Activated T-helper 1 cell treated with anti-CD3 and anti-CD28 coated beads, Interleukin-12 subunit alpha, Interleukin-12 subunit beta, Interleukin-2, Interleukin-4 antibody, amounts not matched to agents 30 ng/mL and 10 ng/mL and 1 ng/mL, durations not matched to agents 14 hours and 24 hours and 36 hours (primary cell): ENCODE measurements around the gene FRG2. TPM values are rescaled to one million over a fixed set of nuclear protein-coding genes. Genes with fewer than 3 reads are reported as not detected.
"Not testable (repeated sequence)": the region's sequence is repeated elsewhere in the genome, so short reads cannot be mapped to it uniquely, and the experiment has no call there.

Source experiments
- DNase-seq: peaks from one replicate; pipeline ENCODE4 v3.0.0; 2021; ENCODE audit warnings: low spot score
- H3K27ac Mint-ChIP-seq: one replicate; pipeline ENCODE4 v1.8.0; 2021; ENCODE audit warnings: mild to moderate bottlenecking, mixed read lengths
- H3K27me3 Mint-ChIP-seq: one replicate; pipeline ENCODE4 v1.8.0; 2022; ENCODE audit warnings: mild to moderate bottlenecking, moderate library complexity, mixed read lengths; ENCODE audit not compliant: insufficient read depth
- H3K36me3 Mint-ChIP-seq: one replicate; pipeline ENCODE4 v1.8.0; 2021; ENCODE audit warnings: low read depth, mixed read lengths
- H3K4me1 Mint-ChIP-seq: one replicate; pipeline ENCODE4 v1.8.0; 2021; ENCODE audit warnings: low read depth, mixed read lengths
- H3K4me3 Mint-ChIP-seq: one replicate; pipeline ENCODE4 v1.8.0; 2021; ENCODE audit warnings: mild to moderate bottlenecking, moderate library complexity, mixed read lengths
- H3K9me3 Mint-ChIP-seq: one replicate; pipeline ENCODE4 v1.8.0; 2021; ENCODE audit warnings: mixed read lengths
- intact Hi-C: fragments of 100-400 bp; cut with micrococcal nuclease; formaldehyde crosslinking; loops from one replicate; pipeline ENCODE4 v1.15.1; 2024
- total RNA-seq: library from RNA; stranded (reverse); gene quantifications from 2 replicates; pipeline ENCODE4 v1.2.3, GENCODE V29; 2022

Gene FRG2
- total RNA-seq, 1 donor from 2014 or later, result not detected

DNA sequence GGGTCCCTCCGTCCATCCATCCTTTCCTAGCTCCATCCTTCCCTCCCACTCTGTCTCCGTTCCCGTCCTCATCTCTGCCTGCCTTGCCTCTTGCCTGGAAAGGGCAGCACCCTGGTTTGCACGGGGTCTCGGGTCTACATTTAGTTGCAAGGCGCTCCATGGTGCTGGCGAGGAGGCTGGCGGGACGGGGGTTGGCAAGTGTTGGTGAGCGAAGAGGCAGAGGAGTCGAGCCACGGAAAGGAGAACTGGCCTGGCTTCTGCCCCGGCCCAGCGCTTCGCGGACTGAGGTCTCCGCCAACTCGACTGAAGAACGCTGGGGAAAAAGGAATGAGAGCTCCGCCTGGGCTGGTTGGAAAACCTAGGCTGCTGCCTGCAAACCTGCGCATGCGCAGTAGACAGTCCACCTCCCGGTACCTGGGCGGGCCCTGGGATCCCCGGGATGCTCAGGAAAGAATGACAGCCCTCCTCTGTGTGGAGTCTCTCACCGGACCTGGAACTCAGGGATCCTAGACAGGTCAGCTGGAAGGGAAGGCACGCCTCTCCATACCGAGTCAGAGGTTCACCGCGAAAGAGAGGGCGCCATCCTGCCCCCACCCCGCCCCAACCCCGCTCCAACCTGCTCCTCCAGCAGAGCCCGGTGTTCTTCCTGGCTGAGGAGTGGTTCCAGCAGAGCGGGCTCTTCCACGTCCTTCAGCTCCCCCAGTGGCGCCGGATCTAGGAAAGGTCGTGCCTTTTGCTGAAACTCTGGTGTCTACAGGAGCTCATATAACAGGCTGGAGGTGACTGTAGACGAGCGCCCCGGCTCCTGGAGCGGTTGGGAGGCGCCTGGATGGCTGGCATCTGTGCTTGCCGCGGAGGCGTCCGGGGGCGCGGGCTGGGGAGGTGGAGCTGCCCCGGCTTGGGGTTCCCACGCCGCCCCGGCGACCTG lies 6.0 kb downstream of the FRG2 start:
- intact Hi-C loops, result no loop called here
- no peak for DNase-seq
- H3K27me3 Mint-ChIP-seq, result peaks cover 50% of the 10 kb centered on the region
- H3K36me3 Mint-ChIP-seq, result peaks cover 5% of the 10 kb centered on the region
- H3K4me1 Mint-ChIP-seq, result peaks cover 16% of the 10 kb centered on the region
- peak overlapping the region; percentile 72 for H3K4me3 Mint-ChIP-seq
- H3K9me3 Mint-ChIP-seq, result peaks cover 3% of the 10 kb centered on the region
- peak overlapping the region; percentile 74 for H3K27ac Mint-ChIP-seq

DNA sequence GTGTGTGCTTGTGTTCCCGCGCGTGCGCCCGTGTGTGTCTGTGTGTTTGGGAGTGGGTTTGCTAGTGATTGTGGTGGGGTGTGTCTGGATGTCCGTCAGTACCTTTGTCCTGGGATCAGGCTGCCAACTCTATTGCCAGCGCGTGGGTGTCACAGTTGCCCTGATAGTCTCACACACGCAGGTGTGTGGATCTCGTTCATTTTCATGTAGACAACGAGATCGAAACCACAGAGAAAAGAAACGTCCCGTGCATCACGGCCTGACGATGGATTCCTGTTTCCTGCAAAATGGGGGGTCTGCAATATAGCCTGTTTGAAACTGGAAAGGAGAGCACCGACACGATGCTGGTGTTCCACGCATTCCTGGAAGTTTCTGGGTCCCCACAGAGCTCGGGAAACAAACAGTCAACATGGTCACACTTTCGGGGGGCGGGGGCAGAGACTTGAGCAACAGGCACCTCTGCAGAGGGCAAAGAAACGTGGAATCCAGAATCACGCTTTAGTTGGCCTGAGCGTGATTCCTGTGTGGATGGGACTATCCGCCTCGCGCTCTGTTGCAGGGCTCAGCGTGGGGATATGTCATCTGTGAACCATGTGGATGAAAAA lies 7.1 kb downstream of the FRG2 start:
- H3K36me3 Mint-ChIP-seq, H3K9me3 Mint-ChIP-seq, H3K4me3 Mint-ChIP-seq, intact Hi-C loops, DNase-seq: not testable (repeated sequence)
- peak overlapping the region; percentile 59 for H3K27ac Mint-ChIP-seq
- H3K27me3 Mint-ChIP-seq, result peaks cover 61% of the 10 kb centered on the region
- peaks cover 16% of the 10 kb centered on the region for H3K4me1 Mint-ChIP-seq

DNA sequence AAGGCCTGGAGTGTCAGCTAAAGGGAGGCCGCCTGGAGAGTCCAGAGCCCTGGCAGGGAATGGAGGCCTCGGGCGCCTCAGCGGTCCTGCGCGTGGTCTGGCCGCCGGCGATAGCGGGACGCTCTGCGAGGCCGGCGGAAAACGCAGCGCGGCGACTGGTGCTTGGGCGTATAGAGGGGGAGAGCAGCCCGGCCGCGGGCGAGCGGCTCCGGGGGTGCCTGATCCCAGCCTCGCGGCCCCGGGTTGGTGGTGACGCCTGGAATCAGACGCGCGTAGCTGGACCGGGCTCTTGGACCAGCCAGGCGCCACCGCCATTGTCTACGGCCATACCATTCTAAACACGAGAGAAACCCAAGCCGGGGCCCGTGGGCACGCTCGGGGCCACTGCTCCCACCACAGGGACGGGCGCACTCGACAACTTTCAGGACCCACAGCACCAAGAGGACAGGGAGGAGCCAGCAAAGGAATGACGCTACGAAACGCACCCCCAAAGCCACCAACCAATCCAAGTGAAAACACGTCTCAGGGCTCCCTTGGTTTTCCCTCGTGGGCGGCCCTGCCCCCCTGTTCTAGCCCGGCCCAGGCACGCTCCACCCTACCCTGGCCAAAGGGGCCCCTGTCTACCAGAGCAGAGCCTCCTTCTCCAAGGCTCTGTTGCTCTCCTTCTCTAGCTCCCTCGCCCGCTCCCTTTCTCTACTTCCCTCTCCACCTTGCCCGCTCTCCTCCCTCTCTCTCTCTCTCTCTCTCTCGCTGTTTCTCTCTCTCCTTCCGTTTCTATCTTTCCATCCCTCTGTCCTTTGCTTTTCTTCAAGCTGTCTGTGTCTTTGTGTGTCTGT lies 7.8 kb downstream of the FRG2 start:
- peak overlapping the region; percentile 59 for H3K27ac Mint-ChIP-seq
- DNase-seq, result no peak
- no peak overlapping the region for H3K4me3 Mint-ChIP-seq
- H3K27me3 Mint-ChIP-seq, result peaks cover 64% of the 10 kb centered on the region
- intact Hi-C loops, result no loop called here
- H3K4me1 Mint-ChIP-seq, result peaks cover 16% of the 10 kb centered on the region
- H3K9me3 Mint-ChIP-seq, result peaks cover 3% of the 10 kb centered on the region
- peaks cover 5% of the 10 kb centered on the region for H3K36me3 Mint-ChIP-seq

DNA sequence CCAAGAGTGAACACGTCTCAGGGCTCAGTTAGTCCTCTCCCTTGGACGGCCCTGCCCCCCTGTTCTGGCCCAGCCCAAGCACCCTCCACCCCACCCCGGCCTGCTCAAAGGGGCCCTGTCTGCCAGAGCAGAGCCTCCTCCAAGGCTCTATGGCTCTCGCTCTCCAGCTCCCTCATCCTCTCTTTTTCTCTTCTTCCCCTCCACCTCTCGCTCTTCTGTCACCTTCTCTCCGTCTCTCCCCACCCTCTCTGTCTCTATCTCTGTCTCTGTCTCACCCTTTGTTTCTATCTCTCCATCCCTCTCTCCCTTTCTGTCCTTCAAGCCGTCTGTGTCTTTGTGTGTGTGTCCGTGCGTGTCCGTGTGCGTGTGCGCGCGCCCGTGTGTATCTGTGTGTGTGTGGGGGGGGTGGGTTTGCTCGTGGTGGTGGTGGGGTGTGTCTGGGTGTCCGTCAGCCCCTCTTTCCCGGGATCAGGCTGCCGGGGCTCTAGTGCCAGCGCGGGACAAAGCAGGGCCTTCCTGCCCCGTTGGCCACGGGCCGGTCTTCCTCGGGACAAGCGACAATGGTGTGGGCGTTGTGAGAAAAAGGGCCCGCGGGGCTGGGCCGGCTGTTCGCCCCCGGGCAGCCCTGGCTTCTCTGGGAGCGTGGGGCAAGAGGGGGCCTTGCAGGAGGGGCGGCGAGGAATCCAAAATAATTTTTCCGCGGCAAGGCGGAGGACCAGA lies 8.7 kb downstream of the FRG2 start:
- peaks cover 5% of the 10 kb centered on the region for H3K36me3 Mint-ChIP-seq
- intact Hi-C loops, result no loop called here
- H3K9me3 Mint-ChIP-seq, result peaks cover 7% of the 10 kb centered on the region
- H3K27ac Mint-ChIP-seq, result peak overlapping the region; percentile 53
- H3K27me3 Mint-ChIP-seq, result peaks cover 71% of the 10 kb centered on the region
- peak overlapping the region; percentile 35 for H3K4me3 Mint-ChIP-seq
- DNase-seq, result no peak
- peaks cover 16% of the 10 kb centered on the region for H3K4me1 Mint-ChIP-seq

DNA sequence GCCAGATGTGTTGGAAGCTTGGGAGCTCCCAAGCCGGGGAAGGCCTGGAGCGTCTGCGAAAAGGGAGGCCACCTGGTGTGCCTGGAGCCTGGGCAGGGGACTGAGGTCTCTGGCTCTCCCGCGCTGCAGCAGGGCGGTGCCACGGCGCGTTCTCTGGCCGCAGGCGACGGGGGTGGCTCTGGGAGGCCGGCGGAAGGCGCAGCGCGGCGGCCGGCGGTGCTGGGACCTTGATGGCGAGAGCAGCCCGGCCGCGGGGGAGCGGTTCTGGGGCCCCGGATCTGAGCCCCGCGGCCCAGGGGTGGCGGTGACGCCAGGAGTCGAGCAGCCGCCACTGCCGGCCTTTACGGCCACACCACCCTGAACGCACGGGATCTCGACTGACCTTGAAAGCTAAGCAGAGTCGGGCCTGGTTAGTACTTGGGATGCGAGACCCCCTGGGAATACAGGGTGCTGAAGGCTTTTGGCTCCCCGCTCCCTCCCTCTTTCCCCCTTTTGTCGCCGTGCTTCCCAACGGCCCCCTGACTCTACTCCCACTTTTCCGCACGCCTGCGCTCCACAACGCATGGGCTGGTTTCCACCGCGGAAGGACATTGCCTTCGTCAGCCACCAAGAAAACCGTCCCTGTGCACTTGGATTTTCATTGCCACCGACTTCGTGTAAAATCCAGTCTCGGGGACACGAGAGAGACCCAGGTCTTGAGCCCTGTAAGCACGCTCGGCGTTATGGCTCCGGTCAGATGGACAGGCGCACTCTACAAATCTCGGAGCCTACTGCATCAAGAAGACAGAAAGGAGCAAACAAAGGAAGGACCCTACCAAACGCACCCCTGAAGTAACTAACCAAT lies 9.5 kb downstream of the FRG2 start:
- H3K27ac Mint-ChIP-seq, result peak overlapping the region; percentile 53
- intact Hi-C loops, result no loop called here
- H3K4me3 Mint-ChIP-seq, result no peak overlapping the region
- H3K27me3 Mint-ChIP-seq, result peaks cover 77% of the 10 kb centered on the region
- peaks cover 5% of the 10 kb centered on the region for H3K36me3 Mint-ChIP-seq
- peaks cover 7% of the 10 kb centered on the region for H3K9me3 Mint-ChIP-seq
- peaks cover 16% of the 10 kb centered on the region for H3K4me1 Mint-ChIP-seq
- no peak for DNase-seq

DNA sequence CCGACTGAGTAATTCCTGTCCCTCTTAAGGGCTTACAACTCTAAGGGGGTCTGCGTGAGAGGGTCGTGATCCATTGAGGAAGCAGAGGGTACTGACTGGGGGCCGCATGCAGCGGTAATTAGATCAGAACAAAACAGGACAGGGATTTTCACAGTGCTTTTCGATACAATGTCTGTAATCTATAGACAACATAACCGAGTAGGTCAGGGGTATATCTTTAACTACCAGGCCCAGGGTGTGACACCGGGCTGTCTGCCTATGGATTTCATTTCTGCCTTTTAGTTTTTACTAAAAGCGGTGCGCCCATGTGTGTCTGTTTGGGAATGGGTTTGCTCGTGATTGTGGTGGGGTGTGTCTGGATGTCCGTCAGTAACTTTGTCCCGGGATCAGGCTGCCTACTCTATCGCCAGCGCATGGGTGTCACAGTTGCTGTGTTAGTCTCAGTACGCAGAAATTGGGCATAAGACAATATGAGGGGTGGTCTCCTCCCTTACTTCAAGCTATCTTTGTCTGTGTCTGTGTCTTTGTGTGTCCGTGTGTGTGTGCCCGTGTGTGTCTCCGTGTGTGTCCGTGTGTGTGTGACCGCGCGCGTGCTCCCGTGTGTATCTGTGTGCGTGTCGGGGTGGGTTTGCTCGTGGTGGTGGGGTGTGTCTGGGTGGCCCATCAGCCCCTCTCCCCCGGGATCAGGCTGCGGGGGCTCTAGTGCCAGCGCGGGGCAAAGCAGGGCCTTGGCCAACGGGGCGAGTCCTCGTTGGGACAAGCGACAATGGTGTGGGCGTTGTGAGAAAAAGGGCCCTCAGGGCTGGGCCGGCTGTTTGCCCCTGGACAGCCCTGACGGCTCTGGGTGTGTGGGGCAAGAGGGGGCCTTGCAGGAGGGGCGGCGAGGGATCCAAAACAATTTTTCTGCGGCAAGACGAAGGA lies 10.4 kb downstream of the FRG2 start:
- Mint-ChIP-seq H3K4me1 (peaks cover 16% of the 10 kb centered on the region), H3K9me3 (peaks cover 7% of the 10 kb centered on the region), H3K4me3 (no peak overlapping the region), H3K27me3 (peaks cover 80% of the 10 kb centered on the region), H3K27ac (peak overlapping the region; percentile 50), H3K36me3 (peaks cover 5% of the 10 kb centered on the region)
- DNase-seq, result no peak
- intact Hi-C loops, result no loop called here

DNA sequence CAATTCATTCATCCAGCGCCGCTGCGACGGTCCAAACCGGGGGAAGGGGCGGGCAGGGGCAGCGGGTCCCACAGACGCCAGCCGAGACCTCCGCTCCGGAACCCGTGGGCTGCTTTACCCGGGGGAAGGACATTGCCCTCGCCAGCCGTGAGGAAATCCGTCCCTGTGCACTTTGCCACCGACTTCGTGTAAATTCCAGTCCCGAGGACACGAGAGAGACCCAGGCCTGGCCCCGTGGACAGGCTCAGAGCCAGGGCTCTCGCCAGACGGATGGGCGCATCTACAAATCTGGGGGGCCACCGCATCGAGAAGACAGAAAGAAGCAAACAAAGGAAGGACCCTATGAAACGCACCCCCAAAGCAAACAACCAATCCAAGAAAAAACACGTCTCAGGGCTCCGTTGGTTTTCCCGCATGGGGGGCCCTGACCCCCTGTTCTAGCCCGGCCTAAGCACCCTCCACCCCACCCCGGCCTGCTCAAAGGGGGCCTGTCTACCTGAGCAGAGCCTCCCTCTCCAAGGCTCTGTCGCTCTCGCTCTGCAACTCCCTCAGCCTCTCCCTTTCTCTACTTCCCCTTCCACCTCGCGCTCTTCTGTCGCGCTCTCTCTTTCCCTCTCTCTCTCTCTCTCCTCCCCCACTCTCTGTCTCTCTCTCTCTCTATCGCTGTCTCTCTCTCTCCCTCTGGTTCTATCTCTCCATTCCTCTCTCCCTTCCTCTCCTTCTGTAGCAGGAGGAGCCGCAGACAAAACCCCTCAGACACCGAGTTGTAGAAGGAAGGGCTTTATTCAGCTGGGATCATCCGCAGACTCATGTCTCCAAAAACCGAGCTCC lies 11.3 kb downstream of the FRG2 start:
- Mint-ChIP-seq H3K4me1 (peaks cover 11% of the 10 kb centered on the region), H3K27ac (peak overlapping the region; percentile 35), H3K4me3 (no peak overlapping the region), H3K9me3 (peaks cover 7% of the 10 kb centered on the region), H3K36me3 (peaks cover 5% of the 10 kb centered on the region), H3K27me3 (peaks cover 74% of the 10 kb centered on the region)
- intact Hi-C loops, result no loop called here
- DNase-seq, result no peak

DNA sequence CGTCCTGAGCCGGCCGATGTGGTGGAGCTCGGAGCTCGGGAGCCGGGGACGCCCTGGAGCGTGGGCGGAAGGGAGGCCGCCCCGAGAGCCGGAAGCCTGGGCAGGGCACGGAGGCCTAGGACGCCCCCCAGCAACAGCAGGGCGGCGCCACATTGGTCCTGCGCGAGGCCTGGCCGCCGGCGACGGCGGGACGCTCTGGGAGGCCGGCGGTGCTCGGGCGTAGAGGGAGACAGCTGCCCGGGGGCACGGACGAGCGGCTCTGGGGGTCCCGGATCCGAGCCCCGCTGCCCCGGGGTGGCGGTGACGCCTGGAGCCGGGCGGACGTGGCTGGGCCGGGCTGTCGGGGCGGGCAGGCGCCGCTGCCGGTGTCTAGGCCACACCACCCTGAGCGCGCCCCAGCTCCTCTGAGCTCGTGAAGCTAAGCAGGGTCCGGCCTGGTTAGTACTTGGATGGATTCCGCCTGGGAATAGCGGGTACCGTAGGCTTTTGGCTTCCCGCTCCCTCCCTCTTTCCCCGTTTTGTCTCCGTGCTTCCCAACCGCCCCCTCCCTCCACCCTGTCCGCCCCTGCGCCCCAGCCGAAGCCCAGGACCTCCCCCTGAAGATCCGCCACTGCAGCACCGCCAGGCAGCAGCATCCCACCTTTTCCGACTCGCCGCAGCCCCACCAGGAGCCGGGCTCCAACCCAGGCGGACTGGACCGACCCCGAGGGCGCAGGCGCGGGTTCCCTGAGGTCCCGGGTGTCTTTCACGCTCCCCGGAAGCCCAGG lies 12.1 kb downstream of the FRG2 start:
- H3K4me3 Mint-ChIP-seq, result no peak overlapping the region

DNA sequence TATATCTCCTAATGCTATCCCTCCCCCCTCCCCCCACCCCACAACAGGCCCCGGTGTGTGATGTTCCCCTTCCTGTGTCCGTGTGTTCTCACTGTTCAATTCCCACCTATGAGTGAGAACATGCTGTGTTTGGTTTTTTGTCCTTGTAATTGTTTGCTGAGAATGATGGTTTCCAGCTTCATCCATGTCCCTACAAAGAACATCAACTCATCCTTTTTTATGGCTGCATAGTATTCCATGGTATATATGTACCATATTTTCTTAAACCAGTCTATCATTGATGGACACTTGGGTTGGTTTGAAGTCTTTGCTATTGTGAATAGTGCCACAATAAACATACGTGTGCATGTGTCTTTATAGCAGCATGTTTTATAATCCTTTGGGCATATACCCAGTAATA lies 37.1 kb downstream of the FRG2 start:
- H3K27me3 Mint-ChIP-seq, H3K9me3 Mint-ChIP-seq, H3K4me1 Mint-ChIP-seq, intact Hi-C loops, H3K4me3 Mint-ChIP-seq, DNase-seq, H3K27ac Mint-ChIP-seq, H3K36me3 Mint-ChIP-seq: not testable (repeated sequence)

More for the DNA sequence above, 12.1 kb downstream of the FRG2 start:
- no peak for DNase-seq
- intact Hi-C loops, result no loop called here
- Mint-ChIP-seq H3K27me3 (peaks cover 66% of the 10 kb centered on the region), H3K9me3 (peaks cover 7% of the 10 kb centered on the region), H3K4me1 (peaks cover 6% of the 10 kb centered on the region), H3K36me3 (peaks cover 5% of the 10 kb centered on the region), H3K27ac (no peak overlapping the region)

DNA sequence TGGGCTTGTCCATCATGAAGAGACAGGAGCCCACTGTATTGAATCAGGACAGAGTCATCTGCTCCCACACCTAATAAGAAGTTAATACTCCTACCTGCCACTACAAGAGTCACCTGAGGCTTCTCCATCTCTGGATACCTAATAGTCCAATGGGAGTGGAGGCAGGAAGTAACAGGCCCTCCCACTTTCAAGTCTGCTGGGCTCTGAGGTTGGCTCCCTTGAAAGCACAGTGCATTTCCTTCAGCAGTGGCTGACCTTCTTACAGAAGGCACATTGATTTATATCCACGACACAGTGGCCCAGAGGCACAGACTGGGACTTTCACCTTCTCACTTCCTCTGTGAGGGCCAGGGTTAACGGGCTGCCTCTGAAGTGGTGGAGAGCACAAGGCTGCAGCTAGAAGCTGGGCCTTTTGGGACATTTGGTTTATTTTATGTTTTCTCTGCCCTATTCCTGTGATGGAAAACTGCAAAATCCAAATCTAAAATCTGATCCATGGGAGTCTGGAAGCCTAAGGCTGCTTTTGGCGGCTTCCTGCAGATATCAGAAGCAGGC lies 38.1 kb downstream of the FRG2 start:
- DNase-seq, result no peak
- Mint-ChIP-seq H3K36me3 (no peaks in the 10 kb centered on the region), H3K9me3 (no peaks in the 10 kb centered on the region), H3K4me3 (no peak overlapping the region), H3K27ac (no peak overlapping the region), H3K4me1 (no peaks in the 10 kb centered on the region), H3K27me3 (peaks cover 3% of the 10 kb centered on the region)
- intact Hi-C loops, result no loop called here
